GM12878 (cell line): Measurements from ENCODE around the gene GORASP1. TPM values are rescaled to one million over a fixed set of nuclear protein-coding genes. Genes with fewer than 3 reads are reported as not detected.
A peak's percentile ranks its signal among the peaks of the same experiment; 100 is the strongest.

Experiments
- ATF2 ChIP-seq: IDR thresholded peaks from 2 replicates; pipeline ENCODE4 v1.6.1; 2012; ENCODE audit warnings: low read length, inconsistent platforms
- BCL11A ChIP-seq: IDR thresholded peaks from 2 replicates; pipeline ENCODE4 v1.6.1; 2011; ENCODE audit warnings: low read depth, low read length
- CBFB ChIP-seq: IDR thresholded peaks from 2 replicates; pipeline ENCODE4 v1.6.1; 2016; ENCODE audit warnings: antibody characterized with exemption, low read depth
- CHD1 ChIP-seq: IDR thresholded peaks from 2 replicates; pipeline ENCODE4 v1.6.1; 2012; ENCODE audit warnings: low read depth, low read length, improper control_type of control experiment
- CREM ChIP-seq: IDR thresholded peaks from 2 replicates; pipeline ENCODE4 v1.6.1; 2014; ENCODE audit warnings: antibody characterized with exemption, low read depth
- FOXM1 ChIP-seq: IDR thresholded peaks from 2 replicates; pipeline ENCODE4 v1.6.1; 2012; ENCODE audit warnings: low read depth, mild to moderate bottlenecking, inconsistent platforms, low read length, moderate library complexity
- HCFC1 ChIP-seq: fragments of 150-350 bp; IDR thresholded peaks from 2 replicates; pipeline ENCODE4 v1.6.1; 2014; ENCODE audit warnings: low read length
- HDAC6 ChIP-seq: fragments of 200-600 bp; sonication (generic); IDR thresholded peaks from one replicate; pipeline ENCODE4 v1.8.0; 2017; ENCODE audit warnings: antibody characterized with exemption; ENCODE audit not compliant: unreplicated experiment
- HSF1 ChIP-seq: fragments of 150-350 bp; IDR thresholded peaks from 2 replicates; pipeline ENCODE4 v1.6.1; 2014; ENCODE audit warnings: mild to moderate bottlenecking, low read depth, low read length
- IKZF2 ChIP-seq, 2 experiments: fragments of 450-650 bp; IDR thresholded peaks; 2 replicates each; pipeline ENCODE4 v1.6.1; 2017; ENCODE audit warnings: mild to moderate bottlenecking in 2 of 2, moderate library complexity in 2 of 2
- MYB ChIP-seq: fragments of 150-350 bp; IDR thresholded peaks from 2 replicates; pipeline ENCODE4 v1.6.1; 2014; ENCODE audit warnings: mild to moderate bottlenecking, low read depth, low read length, borderline replicate concordance
- NR2C2 ChIP-seq: IDR thresholded peaks from 2 replicates; pipeline ENCODE4 v1.6.1; 2011; ENCODE audit warnings: borderline replicate concordance, low read depth; ENCODE audit not compliant: control insufficient read depth, insufficient read length
- PAX8 ChIP-seq: fragments of 450-650 bp; IDR thresholded peaks from 2 replicates; pipeline ENCODE4 v1.6.1; 2017; ENCODE audit warnings: mild to moderate bottlenecking, moderate library complexity
- RUNX3 ChIP-seq: IDR thresholded peaks from 2 replicates; pipeline ENCODE4 v1.6.1; 2012; ENCODE audit warnings: low read length, inconsistent platforms
- SMAD1 ChIP-seq: fragments of 450-650 bp; IDR thresholded peaks from 2 replicates; pipeline ENCODE4 v1.6.1; 2018; ENCODE audit warnings: mild to moderate bottlenecking, low read depth; ENCODE audit not compliant: partially characterized antibody
- SMARCA5 ChIP-seq: fragments of 450-650 bp; IDR thresholded peaks from 2 replicates; pipeline ENCODE4 v1.6.1; 2017; ENCODE audit warnings: mild to moderate bottlenecking
- SREBF1 ChIP-seq: IDR thresholded peaks from 2 replicates; pipeline ENCODE4 v1.6.1; 2012; ENCODE audit warnings: mild to moderate bottlenecking, low read length
- SREBF2 ChIP-seq: IDR thresholded peaks from 2 replicates; pipeline ENCODE4 v1.6.1; 2012; ENCODE audit warnings: mild to moderate bottlenecking, low read length
- TAF1 ChIP-seq: IDR thresholded peaks from 2 replicates; pipeline ENCODE4 v1.6.1; 2011; ENCODE audit warnings: mild to moderate bottlenecking, low read depth, low read length, borderline replicate concordance
- TCF3 ChIP-seq: IDR thresholded peaks from 2 replicates; pipeline ENCODE4 v1.6.1; 2012; ENCODE audit warnings: low read depth, mild to moderate bottlenecking, low read length, borderline replicate concordance; ENCODE audit not compliant: insufficient read depth
- ZNF207 ChIP-seq: fragments of 450-650 bp; IDR thresholded peaks from 2 replicates; pipeline ENCODE4 v1.6.1; 2014; ENCODE audit warnings: antibody characterized with exemption, mild to moderate bottlenecking, borderline replicate concordance
- ZNF384 ChIP-seq: IDR thresholded peaks from 2 replicates; pipeline ENCODE4 v1.6.1; 2012; ENCODE audit warnings: low read depth, mild to moderate bottlenecking, low read length, improper control_type of control experiment, borderline replicate concordance
- ZSCAN29 ChIP-seq: fragments of 450-650 bp; IDR thresholded peaks from 2 replicates; pipeline ENCODE4 v1.6.1; 2017; ENCODE audit warnings: mild to moderate bottlenecking, moderate library complexity
- polyA plus RNA-seq, 11 experiments: library from polyadenylated mRNA; depleted of rRNA in 4 of 11; unstranded in 6 of 11; stranded (reverse) in 5 of 11; fragments of >200 nt; fragmentation: Nextera tagmentation in 4 of 11; fragmentation: Illumina TruSeq in 1 of 11; extraction: Ambion mirVana in 4 of 11; extraction: Trizol in 1 of 11; gene quantifications; 1 replicate in 1 of 11; 2 replicates in 10 of 11; pipeline versions ENCODE4 v1.2.1 to v1.2.3, GENCODE V29; 2011 to 2016; ENCODE audit warnings: inconsistent platforms in 2 of 11, missing spikeins in 2 of 11, low read depth in 1 of 11
- total RNA-seq, 4 experiments: library from RNA; depleted of rRNA in 3 of 4; stranded (reverse); fragments of >200 nt in 3 of 4; fragmentation: Illumina TruSeq in 1 of 4; extraction: Trizol in 1 of 4; gene quantifications; 2 replicates each; pipeline versions ENCODE4 v1.2.1 to v1.2.3, GENCODE V29; 2013 to 2021
- TF ChIP-seq, protein P1 (sequence below): fragments of 450-650 bp; IDR thresholded peaks from 2 replicates; pipeline ENCODE4 v1.6.1; 2017; ENCODE audit warnings: mild to moderate bottlenecking, low read depth, inconsistent platforms; ENCODE audit not compliant: poor library complexity, severe bottlenecking
- TF ChIP-seq, protein P2 (sequence below): fragments of 450-650 bp; IDR thresholded peaks from 2 replicates; pipeline ENCODE4 v1.6.1; 2016; ENCODE audit warnings: mild to moderate bottlenecking

Gene GORASP1
- total and polyA plus RNA-seq, 10 of the 15 experiments (the other 5 are each of a cell fraction or from before 2014, with no cell fraction given), result 3.6 to 32.7 (median 23.2) TPM

DNA sequence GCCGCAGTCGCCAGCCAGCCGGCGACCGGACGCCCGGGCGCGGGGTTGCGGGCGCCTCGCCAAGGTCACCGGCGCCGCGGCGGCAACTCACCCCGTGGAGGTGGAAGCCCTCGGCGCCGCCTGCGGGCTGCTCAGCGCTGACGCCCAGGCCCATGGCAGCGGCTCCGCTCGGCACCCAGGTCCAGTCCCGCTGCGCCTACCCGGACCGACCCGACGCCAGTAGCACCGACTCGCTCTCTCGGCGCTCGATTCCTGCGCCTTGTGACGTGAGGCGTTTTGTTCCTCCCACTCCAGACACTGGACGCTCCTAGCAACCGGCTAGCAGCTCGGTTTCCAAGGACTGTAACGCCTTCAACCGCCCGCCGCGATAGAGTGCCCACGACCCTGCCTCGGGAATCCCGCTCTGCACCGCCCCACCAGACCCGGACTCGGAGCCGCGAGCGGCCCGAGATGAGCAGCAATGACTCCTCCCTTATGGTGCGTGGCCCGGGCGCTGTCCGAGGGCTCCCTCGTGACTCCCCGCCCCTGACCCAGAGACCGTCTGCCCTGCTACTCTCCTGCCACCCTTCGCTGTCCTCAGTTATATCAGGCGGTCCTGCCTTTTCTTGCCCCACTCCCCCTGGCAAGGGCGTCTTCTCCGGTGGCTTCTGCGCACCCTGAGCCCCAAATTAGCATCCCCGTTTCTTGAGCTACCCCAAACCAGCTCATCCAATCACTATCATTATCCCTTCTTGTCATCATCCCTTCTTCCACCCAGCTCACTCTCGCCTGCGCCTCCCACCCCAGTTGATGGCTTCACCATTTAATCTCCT is at the start of gene GORASP1, which contains the start of gene TTC21A (continued):
- TF ChIP-seq HSF1 (no peak), CHD1 (no peak), SMAD1 (no peak), HDAC6 (no peak), BCL11A (no peak), ZSCAN29 (0 out of 2 replicates have a peak, but pooled peaks have one; percentile 36), RUNX3 (no peak), IKZF2 (IDR thresholded peaks at IDR 0.05) (no peak; a peak in 1 of 4 replicates), HCFC1 (peak; percentile 48; the same call in 1 of the 2 replicates), SMARCA5 (no peak), TAF1 (no peak), ZNF207 (no peak), TCF3 (no peak), ATF2 (no peak), CBFB (no peak), CREM (peak; percentile 93), SREBF2 (no peak), ZNF384 (no peak), PAX8 (no peak), NR2C2 (peak; percentile 87), FOXM1 (no peak), MYB (no peak), SREBF1 (no peak)
- TF ChIP-seq, protein P1, sequence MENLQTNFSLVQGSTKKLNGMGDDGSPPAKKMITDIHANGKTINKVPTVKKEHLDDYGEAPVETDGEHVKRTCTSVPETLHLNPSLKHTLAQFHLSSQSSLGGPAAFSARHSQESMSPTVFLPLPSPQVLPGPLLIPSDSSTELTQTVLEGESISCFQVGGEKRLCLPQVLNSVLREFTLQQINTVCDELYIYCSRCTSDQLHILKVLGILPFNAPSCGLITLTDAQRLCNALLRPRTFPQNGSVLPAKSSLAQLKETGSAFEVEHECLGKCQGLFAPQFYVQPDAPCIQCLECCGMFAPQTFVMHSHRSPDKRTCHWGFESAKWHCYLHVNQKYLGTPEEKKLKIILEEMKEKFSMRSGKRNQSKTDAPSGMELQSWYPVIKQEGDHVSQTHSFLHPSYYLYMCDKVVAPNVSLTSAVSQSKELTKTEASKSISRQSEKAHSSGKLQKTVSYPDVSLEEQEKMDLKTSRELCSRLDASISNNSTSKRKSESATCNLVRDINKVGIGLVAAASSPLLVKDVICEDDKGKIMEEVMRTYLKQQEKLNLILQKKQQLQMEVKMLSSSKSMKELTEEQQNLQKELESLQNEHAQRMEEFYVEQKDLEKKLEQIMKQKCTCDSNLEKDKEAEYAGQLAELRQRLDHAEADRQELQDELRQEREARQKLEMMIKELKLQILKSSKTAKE, result no peak
- TF ChIP-seq, protein P2, sequence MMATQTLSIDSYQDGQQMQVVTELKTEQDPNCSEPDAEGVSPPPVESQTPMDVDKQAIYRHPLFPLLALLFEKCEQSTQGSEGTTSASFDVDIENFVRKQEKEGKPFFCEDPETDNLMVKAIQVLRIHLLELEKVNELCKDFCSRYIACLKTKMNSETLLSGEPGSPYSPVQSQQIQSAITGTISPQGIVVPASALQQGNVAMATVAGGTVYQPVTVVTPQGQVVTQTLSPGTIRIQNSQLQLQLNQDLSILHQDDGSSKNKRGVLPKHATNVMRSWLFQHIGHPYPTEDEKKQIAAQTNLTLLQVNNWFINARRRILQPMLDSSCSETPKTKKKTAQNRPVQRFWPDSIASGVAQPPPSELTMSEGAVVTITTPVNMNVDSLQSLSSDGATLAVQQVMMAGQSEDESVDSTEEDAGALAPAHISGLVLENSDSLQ, result peak; percentile 33; the same call in 1 of the 2 replicates
